Astrocyte (in vitro differentiated cells and primary cell): Measurements from ENCODE around the gene MRPL36. TPM values are rescaled to one million over a fixed set of nuclear protein-coding genes. Genes with fewer than 3 reads are reported as not detected.
"Not testable (repeated sequence)": the region's sequence is repeated elsewhere in the genome, so short reads cannot be mapped to it uniquely, and the experiment has no call there.

ENCODE experiments used
- DNase-seq: peaks from one replicate; pipeline ENCODE4 v3.0.0-alpha.2; 2010; ENCODE audit warnings: low read depth
- FAIRE-seq: peaks from 2 replicates; lab custom pipeline; 2011; peaks lifted over from hg19 to GRCh38; lab: Jason Lieb, UNC
- H2AFZ ChIP-seq: 2 replicates; pipeline ENCODE4 v1.6.0; 2012; ENCODE audit warnings: low read depth, low read length, inconsistent platforms
- H3K27ac ChIP-seq: 2 replicates; pipeline ENCODE4 v1.5.1; 2011; ENCODE audit warnings: low read depth, low read length, inconsistent platforms
- H3K27me3 ChIP-seq: 2 replicates; pipeline ENCODE4 v1.6.0; 2011; ENCODE audit warnings: low read length, inconsistent platforms; ENCODE audit not compliant: insufficient read depth
- H3K36me3 ChIP-seq: 2 replicates; pipeline ENCODE4 v1.5.1; 2011; ENCODE audit warnings: low read length, inconsistent platforms; ENCODE audit not compliant: insufficient read depth
- H3K4me1 ChIP-seq: 2 replicates; pipeline ENCODE4 v1.5.1; 2011; ENCODE audit warnings: low read length, inconsistent platforms; ENCODE audit not compliant: insufficient read depth
- H3K4me2 ChIP-seq: 2 replicates; pipeline ENCODE4 v1.6.0; 2012; ENCODE audit warnings: low read length, inconsistent platforms
- H3K4me3 ChIP-seq: 2 replicates; pipeline ENCODE4 v1.5.1; 2011; ENCODE audit warnings: low read depth, mild to moderate bottlenecking, low read length, inconsistent platforms; ENCODE audit not compliant: insufficient read depth
- H3K79me2 ChIP-seq: 2 replicates; pipeline ENCODE4 v1.6.0; 2012; ENCODE audit warnings: mild to moderate bottlenecking, low read length, inconsistent platforms; ENCODE audit not compliant: insufficient read depth
- H3K9ac ChIP-seq: 2 replicates; pipeline ENCODE4 v1.6.0; 2012; ENCODE audit warnings: mild to moderate bottlenecking, low read length, inconsistent platforms
- H3K9me3 ChIP-seq: 2 replicates; pipeline ENCODE4 v1.5.1; 2012; ENCODE audit warnings: low read depth, mild to moderate bottlenecking, low read length, inconsistent platforms; ENCODE audit not compliant: insufficient read depth
- H4K20me1 ChIP-seq: 2 replicates; pipeline ENCODE4 v1.6.0; 2012; ENCODE audit warnings: low read length, inconsistent platforms; ENCODE audit not compliant: insufficient read depth
- H3K27ac Mint-ChIP-seq: one replicate; pipeline ENCODE4 v1.8.0; 2021; ENCODE audit warnings: mild to moderate bottlenecking, mixed read lengths; ENCODE audit not compliant: unreplicated experiment
- H3K27me3 Mint-ChIP-seq: one replicate; pipeline ENCODE4 v1.8.0; 2021; ENCODE audit warnings: low read depth, mixed read lengths; ENCODE audit not compliant: unreplicated experiment
- H3K36me3 Mint-ChIP-seq: one replicate; pipeline ENCODE4 v1.8.0; 2021; ENCODE audit warnings: low read depth, mixed read lengths; ENCODE audit not compliant: unreplicated experiment
- H3K4me1 Mint-ChIP-seq: one replicate; pipeline ENCODE4 v1.8.0; 2021; ENCODE audit warnings: low read depth, mixed read lengths; ENCODE audit not compliant: unreplicated experiment
- H3K4me3 Mint-ChIP-seq: one replicate; pipeline ENCODE4 v1.8.0; 2021; ENCODE audit warnings: mild to moderate bottlenecking, moderate library complexity, mixed read lengths; ENCODE audit not compliant: unreplicated experiment
- H3K9me3 Mint-ChIP-seq: one replicate; pipeline ENCODE4 v1.8.0; 2021; ENCODE audit warnings: mild to moderate bottlenecking, mixed read lengths; ENCODE audit not compliant: unreplicated experiment
- CTCF ChIP-seq: IDR thresholded peaks from 2 replicates; pipeline ENCODE4 v1.5.1; 2011; ENCODE audit warnings: low read depth, mild to moderate bottlenecking, inconsistent platforms, low read length, moderate library complexity; ENCODE audit not compliant: insufficient read depth
- EZH2 ChIP-seq: IDR thresholded peaks from 2 replicates; pipeline ENCODE4 v1.6.1; 2012; ENCODE audit warnings: mild to moderate bottlenecking, low read length, inconsistent platforms; ENCODE audit not compliant: insufficient read depth
- total RNA-seq: library from RNA; stranded (reverse); gene quantifications from 2 replicates; pipeline ENCODE4 v1.2.1, GENCODE V29; 2021

Gene MRPL36
- total RNA-seq, 1 donor from 2014 or later = 72.2 TPM

- peaks cover 27% of the 10 kb centered on the region for H4K20me1 ChIP-seq
- peak overlapping the region; percentile 94 for H3K9ac ChIP-seq
- H3K27me3 ChIP-seq = no peaks in the 10 kb centered on the region
- peak overlapping the region; percentile 94 for H3K27ac Mint-ChIP-seq
- FAIRE-seq = no peak
- H3K27ac ChIP-seq = peak overlapping the region; percentile 75
- H3K4me3 Mint-ChIP-seq = peak overlapping the region; percentile 93
- no peaks in the 10 kb centered on the region for H3K9me3 Mint-ChIP-seq
- H3K4me1 ChIP-seq = peaks cover 13% of the 10 kb centered on the region
- H3K4me1 Mint-ChIP-seq = peaks cover 8% of the 10 kb centered on the region
- peaks cover 81% of the 10 kb centered on the region for H3K79me2 ChIP-seq
- no peaks in the 10 kb centered on the region for H3K9me3 ChIP-seq
- TF ChIP-seq EZH2 = no peak
- peak; percentile 25 for DNase-seq
- peak overlapping the region; percentile 87 for H3K4me2 ChIP-seq
- no peaks in the 10 kb centered on the region for H3K27me3 Mint-ChIP-seq
- H3K36me3 ChIP-seq = peaks cover 29% of the 10 kb centered on the region
- H3K36me3 Mint-ChIP-seq = peaks cover 19% of the 10 kb centered on the region
- H3K4me3 ChIP-seq = peak overlapping the region; percentile 69
- peak overlapping the region; percentile 96 for H2AFZ ChIP-seq
These were observed 1.0 kb upstream of the MRPL36 start for GRCh38 chr5:1800472-1801221.

GRCh38 chr5:1799110-1799601 is 481 bp downstream of the MRPL36 start:
- Histone ChIP-seq H2AFZ (peak overlapping the region; percentile 41), H3K9ac (peak overlapping the region; percentile 94), H4K20me1 (peaks cover 21% of the 10 kb centered on the region), H3K36me3 (peaks cover 17% of the 10 kb centered on the region), H3K4me1 (peaks cover 25% of the 10 kb centered on the region), H3K9me3 (no peaks in the 10 kb centered on the region), H3K27me3 (no peaks in the 10 kb centered on the region), H3K27ac (peak overlapping the region; percentile 81), H3K4me3 (peak overlapping the region; percentile 69), H3K4me2 (peak overlapping the region; percentile 87), H3K79me2 (peaks cover 66% of the 10 kb centered on the region)
- Mint-ChIP-seq H3K4me3 (peak overlapping the region; percentile 93), H3K36me3 (peaks cover 10% of the 10 kb centered on the region), H3K27ac (peak overlapping the region; percentile 82), H3K4me1 (peaks cover 16% of the 10 kb centered on the region), H3K27me3 (no peaks in the 10 kb centered on the region), H3K9me3 (no peaks in the 10 kb centered on the region)
- no peak for FAIRE-seq
- DNase-seq = no peak
- TF ChIP-seq EZH2 (no peak), CTCF (no peak)

GRCh38 chr5:1798589-1798988 is 1.0 kb downstream of the MRPL36 start:
- Mint-ChIP-seq H3K4me3 (peak overlapping the region; percentile 91), H3K4me1 (peaks cover 19% of the 10 kb centered on the region), H3K27ac (peak overlapping the region; percentile 71)
- Histone ChIP-seq H3K9ac (peak overlapping the region; percentile 94), H4K20me1 (peaks cover 21% of the 10 kb centered on the region), H3K4me1 (peaks cover 31% of the 10 kb centered on the region), H3K36me3 (peaks cover 14% of the 10 kb centered on the region), H3K79me2 (peaks cover 60% of the 10 kb centered on the region), H3K27ac (peak overlapping the region; percentile 81), H3K4me2 (peak overlapping the region; percentile 87), H3K4me3 (peak overlapping the region; percentile 69)
- H3K36me3 Mint-ChIP-seq, H3K27me3 Mint-ChIP-seq, H3K9me3 Mint-ChIP-seq, H3K27me3 ChIP-seq, FAIRE-seq, DNase-seq, H3K9me3 ChIP-seq, H2AFZ ChIP-seq: not testable (repeated sequence)
